ENCODE results near the gene ARL4A. TPM values are rescaled to one million over a fixed set of nuclear protein-coding genes. Genes with fewer than 3 reads are reported as not detected.
A peak's percentile ranks its signal among the peaks of the same experiment; 100 is the strongest.
"Not testable (repeated sequence)": the region's sequence is repeated elsewhere in the genome, so short reads cannot be mapped to it uniquely, and the experiment has no call there.

ARL4A gene
- polyA plus RNA-seq, 2 donors, result 29.3 to 43.0 TPM

DNA sequence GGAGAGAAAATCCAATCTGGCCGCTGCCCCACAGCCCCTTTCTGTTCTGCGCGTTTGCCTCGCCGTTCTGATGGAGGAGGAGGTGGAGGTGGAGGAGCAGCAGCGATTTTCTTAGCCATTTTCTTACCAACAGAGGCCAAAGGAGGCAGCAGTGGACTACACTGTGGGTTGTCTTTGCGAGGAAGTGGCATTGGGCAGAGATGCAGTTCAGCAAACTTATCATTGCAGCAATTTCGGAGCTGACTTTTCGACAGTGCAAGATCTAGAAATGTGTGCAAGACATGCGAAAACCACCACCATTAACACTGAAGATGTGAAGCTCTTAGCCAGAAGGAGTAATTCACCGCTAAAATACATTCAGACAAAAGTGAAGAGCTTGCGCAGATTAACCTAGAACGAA is 1.9 kb upstream of the ARL4A start:
- peak overlapping the region; percentile 7 to 29 for H3K27ac ChIP-seq (ENCODE audit: low read depth in 2 of 2, low read length in 1 of 2)
- H3K27me3 ChIP-seq (ENCODE audit: control insufficient read depth in 1 of 2, insufficient read depth in 2 of 2, low read length in 2 of 2), result no peaks in the 10 kb centered on the region
- no peak overlapping the region for H3K4me3 ChIP-seq (ENCODE audit: low read depth in 1 of 2, low read length in 2 of 2)
- WGBS, 2 donors, result 84 to 88% methylated on average over 13 of the region's 13 CpGs
- no peaks in the 10 kb centered on the region for H3K4me1 ChIP-seq (ENCODE audit: control insufficient read depth in 2 of 2, insufficient read depth in 2 of 2, low read length in 1 of 2)
- H3K36me3 ChIP-seq (ENCODE audit: control insufficient read depth in 2 of 2, insufficient read depth in 2 of 2, low read length in 1 of 2), result no peaks in the 10 kb centered on the region
- H3K9me3 ChIP-seq (ENCODE audit: control insufficient read depth in 2 of 2, insufficient read depth in 1 of 2, low read depth in 1 of 2, low read length in 1 of 2), result no peaks in the 10 kb centered on the region

DNA sequence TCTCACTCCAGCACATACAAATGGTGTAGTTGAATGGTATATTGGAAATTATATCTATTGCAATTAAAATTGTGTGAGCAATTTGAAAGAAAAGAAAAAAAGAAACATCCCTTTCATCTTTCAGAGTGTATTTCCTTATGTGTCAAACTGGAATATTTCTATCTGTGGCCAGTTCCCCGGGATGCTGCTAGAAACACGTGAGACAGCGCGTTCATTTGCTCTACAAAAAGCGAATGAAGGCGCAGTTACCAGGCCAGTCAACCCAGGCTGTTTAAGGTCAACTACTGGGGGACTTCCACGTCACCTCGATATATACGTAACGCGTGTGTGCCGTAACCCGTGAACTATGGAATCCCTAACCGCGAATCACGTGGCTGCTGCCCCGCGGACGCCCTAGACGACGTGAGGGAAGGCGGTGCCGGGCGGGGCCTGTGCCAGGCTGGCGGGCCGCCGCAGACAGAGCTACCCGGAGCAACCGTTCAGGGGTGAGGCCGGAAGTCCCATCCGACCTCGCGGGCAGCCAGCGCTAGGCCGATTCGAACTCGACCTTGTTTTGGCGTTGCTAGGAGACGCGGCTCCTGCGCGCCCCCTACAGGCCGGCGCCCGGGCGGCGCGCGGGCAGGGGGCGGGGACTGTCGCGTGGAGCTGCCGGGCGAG is 1.1 kb upstream of the ARL4A start:
- WGBS, 2 donors, result 2 to 4% methylated on average over 54 of the region's 54 CpGs
- Histone ChIP-seq H3K27me3 (ENCODE audit: control insufficient read depth in 1 of 2, insufficient read depth in 2 of 2, low read length in 2 of 2) (no peaks in the 10 kb centered on the region), H3K27ac (ENCODE audit: low read depth in 2 of 2, low read length in 1 of 2) (peak overlapping the region; percentile 84 to 95), H3K4me1 (ENCODE audit: control insufficient read depth in 2 of 2, insufficient read depth in 2 of 2, low read length in 1 of 2) (no peaks in the 10 kb centered on the region), H3K36me3 (ENCODE audit: control insufficient read depth in 2 of 2, insufficient read depth in 2 of 2, low read length in 1 of 2) (no peaks in the 10 kb centered on the region), H3K9me3 (ENCODE audit: control insufficient read depth in 2 of 2, insufficient read depth in 1 of 2, low read depth in 1 of 2, low read length in 1 of 2) (no peaks in the 10 kb centered on the region), H3K4me3 (ENCODE audit: low read depth in 1 of 2, low read length in 2 of 2) (peak overlapping the region; percentile 72 to 83)

DNA sequence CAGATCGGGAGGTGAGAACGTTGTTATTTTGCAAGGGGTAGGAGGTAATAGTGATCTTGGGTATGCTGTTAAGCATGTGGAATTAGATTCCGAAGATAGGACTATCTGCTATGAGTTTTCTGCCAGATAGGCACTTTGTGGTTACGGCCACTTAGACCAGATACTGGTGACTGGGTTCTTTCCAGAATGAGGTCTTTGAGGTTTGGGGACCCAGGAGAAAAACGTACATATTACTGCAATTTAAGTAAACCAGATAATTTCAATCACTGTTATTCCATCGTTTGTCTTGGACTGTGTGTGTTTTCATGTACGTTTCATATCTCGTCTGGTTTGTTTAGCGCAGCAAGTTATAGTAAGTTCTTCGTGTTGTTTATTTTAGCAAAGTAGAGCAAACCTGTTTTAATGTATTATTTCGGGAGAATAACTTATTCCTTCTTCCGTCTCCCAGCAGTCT is 312 bp downstream of the ARL4A start:
- WGBS, 2 donors, result 8 to 11% methylated on average over 12 of the region's 12 CpGs

DNA sequence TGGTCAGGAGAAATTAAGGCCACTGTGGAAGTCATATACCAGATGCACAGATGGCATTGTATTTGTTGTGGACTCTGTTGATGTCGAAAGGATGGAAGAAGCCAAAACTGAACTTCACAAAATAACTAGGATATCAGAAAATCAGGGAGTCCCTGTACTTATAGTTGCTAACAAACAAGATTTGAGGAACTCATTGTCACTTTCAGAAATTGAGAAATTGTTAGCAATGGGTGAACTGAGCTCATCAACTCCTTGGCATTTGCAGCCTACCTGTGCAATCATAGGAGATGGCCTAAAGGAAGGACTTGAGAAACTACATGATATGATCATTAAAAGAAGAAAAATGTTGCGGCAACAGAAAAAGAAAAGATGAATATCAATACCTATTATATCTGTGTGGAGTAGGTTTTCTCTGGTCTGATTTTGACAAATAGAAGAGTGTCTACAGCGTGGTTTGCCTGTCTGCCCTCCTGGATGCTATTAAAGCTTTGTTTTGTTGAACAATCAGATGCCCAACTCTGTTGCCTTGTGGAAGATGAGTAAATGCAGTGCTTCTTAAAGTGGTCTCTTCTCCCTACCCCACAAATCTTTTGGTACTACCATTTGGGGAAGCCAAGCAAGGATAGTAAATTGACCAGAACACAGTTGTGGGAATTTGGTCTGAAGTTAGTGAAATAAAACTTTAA is 1.2 kb downstream of the ARL4A start:
- H3K9me3 ChIP-seq (ENCODE audit: control insufficient read depth in 2 of 2, insufficient read depth in 1 of 2, low read depth in 1 of 2, low read length in 1 of 2); H3K27ac ChIP-seq (ENCODE audit: low read depth in 2 of 2, low read length in 1 of 2); H3K4me1 ChIP-seq (ENCODE audit: control insufficient read depth in 2 of 2, insufficient read depth in 2 of 2, low read length in 1 of 2); H3K27me3 ChIP-seq (ENCODE audit: control insufficient read depth in 1 of 2, insufficient read depth in 2 of 2, low read length in 2 of 2); H3K36me3 ChIP-seq (ENCODE audit: control insufficient read depth in 2 of 2, insufficient read depth in 2 of 2, low read length in 1 of 2): not testable (repeated sequence)
- 57 to 59% methylated on average over 2 to 3 of the region's 3 CpGs for whole genome bisulfite sequencing, 2 donors
- peak overlapping the region in 1 of 2 donors; percentile 72 for H3K4me3 ChIP-seq (ENCODE audit: low read depth in 1 of 2, low read length in 2 of 2)

More for the DNA sequence above, 312 bp downstream of the ARL4A start:
- Histone ChIP-seq H3K27ac (ENCODE audit: low read depth in 2 of 2, low read length in 1 of 2) (peak overlapping the region; percentile 67 to 70), H3K9me3 (ENCODE audit: control insufficient read depth in 2 of 2, insufficient read depth in 1 of 2, low read depth in 1 of 2, low read length in 1 of 2) (no peaks in the 10 kb centered on the region), H3K36me3 (ENCODE audit: control insufficient read depth in 2 of 2, insufficient read depth in 2 of 2, low read length in 1 of 2) (no peaks in the 10 kb centered on the region), H3K4me1 (ENCODE audit: control insufficient read depth in 2 of 2, insufficient read depth in 2 of 2, low read length in 1 of 2) (no peaks in the 10 kb centered on the region), H3K27me3 (ENCODE audit: control insufficient read depth in 1 of 2, insufficient read depth in 2 of 2, low read length in 2 of 2) (no peaks in the 10 kb centered on the region), H3K4me3 (ENCODE audit: low read depth in 1 of 2, low read length in 2 of 2) (peak overlapping the region; percentile 72 to 83)

DNA sequence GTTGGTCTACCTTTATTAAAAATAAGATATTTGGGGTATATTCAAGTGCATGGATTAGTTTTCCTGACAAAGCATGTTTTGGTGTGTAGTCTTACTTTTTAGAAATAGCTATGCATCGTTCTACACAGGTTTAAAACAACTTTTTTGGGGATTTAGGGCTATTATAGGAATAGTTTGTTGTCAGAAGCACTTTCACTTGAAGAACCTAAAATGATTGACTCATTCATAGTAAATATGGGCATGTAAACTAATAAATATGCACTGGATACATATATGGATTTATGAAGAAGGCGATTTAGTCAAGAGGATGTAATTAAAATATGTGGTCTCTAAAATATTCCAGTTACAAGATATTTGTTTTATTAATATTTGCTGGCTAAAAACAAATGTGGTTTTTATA is 2.0 kb downstream of the ARL4A start:
- WGBS, 2 donors, result 43 to 54% methylated on average over 2 of the region's 2 CpGs

DNA sequence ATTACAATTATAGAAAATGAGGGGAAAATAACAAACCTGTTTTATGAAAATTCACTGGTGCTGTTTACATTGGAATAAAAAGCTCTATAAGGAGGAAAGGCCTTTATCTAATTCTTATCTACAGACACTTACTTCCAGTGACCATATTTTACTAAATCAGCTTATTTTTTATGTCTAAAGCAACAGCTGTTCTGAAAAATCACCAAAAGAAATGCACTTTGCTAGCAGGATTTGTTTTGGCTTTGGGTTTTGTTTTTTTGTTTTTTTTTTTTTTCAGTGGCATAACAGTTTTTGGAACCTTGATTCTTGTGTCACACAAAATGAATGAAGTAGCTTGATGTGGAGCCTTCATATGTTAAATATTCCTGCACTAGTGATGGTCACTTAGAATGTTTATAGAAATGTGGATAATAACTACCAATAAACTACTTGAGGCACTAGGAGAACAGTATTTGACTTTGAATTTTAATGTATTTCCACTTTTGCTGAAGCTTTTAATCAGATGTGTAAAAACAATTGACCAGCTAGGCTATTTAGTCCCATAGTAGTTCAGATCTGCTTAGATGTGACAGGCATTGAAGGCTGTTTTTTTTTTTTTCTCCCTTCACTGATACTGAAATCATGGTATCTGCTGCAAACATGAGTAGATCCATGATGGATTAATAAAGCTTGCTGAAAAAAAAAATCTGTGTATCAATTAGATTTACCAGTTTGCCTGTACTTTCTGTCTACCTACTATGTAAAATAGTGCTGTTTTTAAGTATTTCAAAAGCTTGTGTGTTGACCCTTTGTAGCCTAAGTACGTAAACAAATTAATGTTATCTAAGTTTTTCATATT is 2.8 kb downstream of the ARL4A start:
- peak overlapping the region in 1 of 2 donors; percentile 72 for H3K4me3 ChIP-seq (ENCODE audit: low read depth in 1 of 2, low read length in 2 of 2)
- no peaks in the 10 kb centered on the region for H3K27me3 ChIP-seq (ENCODE audit: control insufficient read depth in 1 of 2, insufficient read depth in 2 of 2, low read length in 2 of 2)
- no peaks in the 10 kb centered on the region for H3K4me1 ChIP-seq (ENCODE audit: control insufficient read depth in 2 of 2, insufficient read depth in 2 of 2, low read length in 1 of 2)
- WGBS, 2 donors, result 77 to 87% methylated on average over 1 of the region's 1 CpG
- no peaks in the 10 kb centered on the region for H3K9me3 ChIP-seq (ENCODE audit: control insufficient read depth in 2 of 2, insufficient read depth in 1 of 2, low read depth in 1 of 2, low read length in 1 of 2)
- no peak overlapping the region for H3K27ac ChIP-seq (ENCODE audit: low read depth in 2 of 2, low read length in 1 of 2)
- no peaks in the 10 kb centered on the region for H3K36me3 ChIP-seq (ENCODE audit: control insufficient read depth in 2 of 2, insufficient read depth in 2 of 2, low read length in 1 of 2)

More for the DNA sequence above, 2.0 kb downstream of the ARL4A start:
- Histone ChIP-seq H3K36me3 (ENCODE audit: control insufficient read depth in 2 of 2, insufficient read depth in 2 of 2, low read length in 1 of 2) (no peaks in the 10 kb centered on the region), H3K4me1 (ENCODE audit: control insufficient read depth in 2 of 2, insufficient read depth in 2 of 2, low read length in 1 of 2) (no peaks in the 10 kb centered on the region), H3K4me3 (ENCODE audit: low read depth in 1 of 2, low read length in 2 of 2) (peak overlapping the region in 1 of 2 donors; percentile 72), H3K9me3 (ENCODE audit: control insufficient read depth in 2 of 2, insufficient read depth in 1 of 2, low read depth in 1 of 2, low read length in 1 of 2) (no peaks in the 10 kb centered on the region), H3K27me3 (ENCODE audit: control insufficient read depth in 1 of 2, insufficient read depth in 2 of 2, low read length in 2 of 2) (no peaks in the 10 kb centered on the region), H3K27ac (ENCODE audit: low read depth in 2 of 2, low read length in 1 of 2) (no peak overlapping the region)

DNA sequence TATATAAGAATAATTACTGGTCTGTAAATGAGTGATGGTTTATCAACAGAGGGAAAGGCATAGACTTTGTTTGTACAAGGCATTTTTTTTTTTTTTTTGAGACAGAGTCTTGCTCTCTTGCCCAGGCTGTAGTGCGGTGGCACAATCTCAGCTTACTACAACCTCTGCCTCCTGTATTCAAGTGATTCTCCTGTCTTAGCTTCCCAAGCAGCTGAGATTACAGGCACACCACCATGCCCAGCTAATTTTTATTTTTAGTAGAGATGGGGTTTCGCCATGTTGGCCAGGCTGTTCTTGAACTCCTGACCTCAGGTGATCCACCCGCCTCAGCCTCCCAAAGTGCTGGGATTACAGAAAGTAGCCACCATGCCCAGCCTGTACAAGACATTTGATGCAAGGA is 4.0 kb downstream of the ARL4A start:
- H3K9me3 ChIP-seq (ENCODE audit: control insufficient read depth in 2 of 2, insufficient read depth in 1 of 2, low read depth in 1 of 2, low read length in 1 of 2); H3K4me1 ChIP-seq (ENCODE audit: control insufficient read depth in 2 of 2, insufficient read depth in 2 of 2, low read length in 1 of 2); H3K36me3 ChIP-seq (ENCODE audit: control insufficient read depth in 2 of 2, insufficient read depth in 2 of 2, low read length in 1 of 2); H3K27ac ChIP-seq (ENCODE audit: low read depth in 2 of 2, low read length in 1 of 2); H3K27me3 ChIP-seq (ENCODE audit: control insufficient read depth in 1 of 2, insufficient read depth in 2 of 2, low read length in 2 of 2); H3K4me3 ChIP-seq (ENCODE audit: low read depth in 1 of 2, low read length in 2 of 2): not testable (repeated sequence)
- 87 to 94% methylated on average over 2 to 3 of the region's 3 CpGs for WGBS, 2 donors

DNA sequence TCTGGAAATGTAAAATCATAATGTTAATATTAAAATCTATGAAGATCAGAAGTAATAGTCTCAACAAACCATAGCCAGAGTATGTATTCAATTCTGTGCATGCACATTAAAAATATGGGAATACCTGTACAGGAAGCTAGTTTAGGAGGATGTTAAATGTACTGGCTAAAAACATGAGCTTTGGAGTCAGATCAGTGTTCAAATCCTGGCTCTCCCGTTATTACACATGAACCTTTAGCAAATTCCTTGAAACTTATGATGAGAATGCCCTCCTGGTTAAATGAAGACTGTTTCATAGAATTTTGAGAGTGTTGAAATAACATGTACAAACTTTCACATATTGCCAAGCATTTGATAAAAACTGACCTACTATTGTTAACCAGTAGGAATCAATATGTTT is 4.6 kb downstream of the ARL4A start:
- Histone ChIP-seq H3K4me1 (ENCODE audit: control insufficient read depth in 2 of 2, insufficient read depth in 2 of 2, low read length in 1 of 2) (no peaks in the 10 kb centered on the region), H3K27ac (ENCODE audit: low read depth in 2 of 2, low read length in 1 of 2) (no peak overlapping the region), H3K27me3 (ENCODE audit: control insufficient read depth in 1 of 2, insufficient read depth in 2 of 2, low read length in 2 of 2) (no peaks in the 10 kb centered on the region), H3K9me3 (ENCODE audit: control insufficient read depth in 2 of 2, insufficient read depth in 1 of 2, low read depth in 1 of 2, low read length in 1 of 2) (no peaks in the 10 kb centered on the region), H3K36me3 (ENCODE audit: control insufficient read depth in 2 of 2, insufficient read depth in 2 of 2, low read length in 1 of 2) (no peaks in the 10 kb centered on the region), H3K4me3 (ENCODE audit: low read depth in 1 of 2, low read length in 2 of 2) (no peak overlapping the region)
- WGBS, 2 donors, result 85 to 92% methylated on average over 1 of the region's 1 CpG

DNA sequence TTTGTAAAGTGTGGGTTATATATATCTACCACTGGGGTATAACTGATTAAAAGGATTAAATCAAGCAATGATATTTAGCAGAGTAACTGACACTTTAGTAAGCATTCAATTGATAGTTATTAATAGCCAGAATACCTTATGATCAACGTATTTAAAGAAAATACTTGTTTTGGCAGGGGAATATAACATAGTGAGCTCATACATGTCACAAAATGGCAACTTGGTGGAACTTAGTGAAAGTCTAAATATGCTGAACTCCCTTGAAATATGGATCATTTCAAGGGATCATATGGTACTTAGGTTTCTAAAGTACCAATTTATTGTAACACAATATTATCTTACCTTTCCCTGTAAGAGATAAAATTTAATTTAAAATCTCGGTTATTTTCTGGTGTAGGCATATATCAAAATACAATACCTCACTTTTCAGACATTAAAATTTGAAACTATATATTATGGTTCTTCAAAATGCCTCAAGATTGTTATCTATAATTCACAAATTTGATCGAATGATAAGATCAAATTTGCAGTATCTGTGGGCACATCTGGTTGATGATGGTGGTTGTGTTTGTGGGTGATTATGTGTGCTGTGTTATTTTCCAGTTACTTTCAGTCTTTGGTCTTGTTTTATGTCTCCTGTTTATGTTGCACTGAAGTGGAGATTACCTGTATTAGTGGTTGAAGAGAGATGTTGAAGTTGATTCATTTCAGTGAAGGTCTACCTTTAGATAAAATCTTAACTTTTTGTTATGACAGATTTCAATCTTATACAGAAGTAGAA is 5.2 kb downstream of the ARL4A start:
- H3K9me3 ChIP-seq (ENCODE audit: control insufficient read depth in 2 of 2, insufficient read depth in 1 of 2, low read depth in 1 of 2, low read length in 1 of 2), result no peaks in the 10 kb centered on the region
- H3K36me3 ChIP-seq (ENCODE audit: control insufficient read depth in 2 of 2, insufficient read depth in 2 of 2, low read length in 1 of 2), result no peaks in the 10 kb centered on the region
- H3K27ac ChIP-seq (ENCODE audit: low read depth in 2 of 2, low read length in 1 of 2), result no peak overlapping the region
- WGBS, 2 donors, result 48 to 69% methylated on average over 3 of the region's 3 CpGs
- no peak overlapping the region for H3K4me3 ChIP-seq (ENCODE audit: low read depth in 1 of 2, low read length in 2 of 2)
- H3K27me3 ChIP-seq (ENCODE audit: control insufficient read depth in 1 of 2, insufficient read depth in 2 of 2, low read length in 2 of 2), result no peaks in the 10 kb centered on the region
- H3K4me1 ChIP-seq (ENCODE audit: control insufficient read depth in 2 of 2, insufficient read depth in 2 of 2, low read length in 1 of 2), result no peaks in the 10 kb centered on the region
